ENCODE measurements around the gene PLEKHG4.

DNA sequence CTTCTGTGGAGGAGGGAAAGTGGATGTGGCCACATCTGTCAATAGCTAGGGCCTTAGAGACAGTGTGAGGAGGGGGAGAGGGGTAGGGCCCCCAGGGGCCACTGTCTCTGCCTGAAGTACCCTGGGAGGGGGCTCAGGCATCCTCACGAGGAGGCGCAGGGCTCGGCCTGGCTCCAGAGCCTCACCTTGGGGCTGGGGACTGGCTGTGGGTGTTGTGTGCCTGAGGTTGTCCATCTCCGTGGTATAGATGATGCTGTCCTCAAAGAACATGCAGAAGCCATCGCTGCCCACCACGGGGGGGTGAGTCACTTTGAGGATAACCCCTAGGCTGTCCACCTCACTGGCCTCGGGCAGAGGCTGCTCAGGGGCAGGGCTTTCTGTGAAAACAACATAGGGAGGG lies 12.1 kb downstream of the PLEKHG4 start:
- TF ChIP-seq YY1 (IDR thresholded peaks at IDR 0.05; ENCODE audit: low read depth, low read length) (no peak), JUND (IDR thresholded peaks at IDR 0.05; ENCODE audit: low read depth, low read length) (no peak), TBL1XR1 (IDR thresholded peaks at IDR 0.05; ENCODE audit: low read depth, low read length) (no peak), POLR2AphosphoS5 (IDR thresholded peaks at IDR 0.05; ENCODE audit: low read length) (no peak), MAX (IDR thresholded peaks at IDR 0.05; ENCODE audit: low read depth, low read length) (no peak), POLR2A (IDR thresholded peaks at IDR 0.05; ENCODE audit: low read depth, low read length) (no peak), EZH2 (IDR thresholded peaks at IDR 0.05; ENCODE audit: borderline replicate concordance, control insufficient read depth, low read depth, low read length) (no peak), ESRRA (IDR thresholded peaks at IDR 0.05; ENCODE audit: low read length) (no peak), CBX5 (IDR thresholded peaks at IDR 0.05; ENCODE audit: low read depth) (no peak), HDGF (IDR thresholded peaks at IDR 0.05) (no peak), CREB1 (IDR thresholded peaks at IDR 0.05; ENCODE audit: low read depth) (no peak), CTCF (IDR thresholded peaks at IDR 0.05 in 2 of 3, conservative IDR thresholded peaks at IDR 0.05 in 1 of 3; ENCODE audit: control insufficient read depth in 2 of 3, extremely low read depth in 1 of 3, insufficient read depth in 1 of 3, low read depth in 3 of 3, low read length in 3 of 3) (no peak)
- TF ChIP-seq, protein P1, sequence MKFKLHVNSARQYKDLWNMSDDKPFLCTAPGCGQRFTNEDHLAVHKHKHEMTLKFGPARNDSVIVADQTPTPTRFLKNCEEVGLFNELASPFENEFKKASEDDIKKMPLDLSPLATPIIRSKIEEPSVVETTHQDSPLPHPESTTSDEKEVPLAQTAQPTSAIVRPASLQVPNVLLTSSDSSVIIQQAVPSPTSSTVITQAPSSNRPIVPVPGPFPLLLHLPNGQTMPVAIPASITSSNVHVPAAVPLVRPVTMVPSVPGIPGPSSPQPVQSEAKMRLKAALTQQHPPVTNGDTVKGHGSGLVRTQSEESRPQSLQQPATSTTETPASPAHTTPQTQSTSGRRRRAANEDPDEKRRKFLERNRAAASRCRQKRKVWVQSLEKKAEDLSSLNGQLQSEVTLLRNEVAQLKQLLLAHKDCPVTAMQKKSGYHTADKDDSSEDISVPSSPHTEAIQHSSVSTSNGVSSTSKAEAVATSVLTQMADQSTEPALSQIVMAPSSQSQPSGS (IDR thresholded peaks at IDR 0.05; ENCODE audit: low read length), result no peak
- TF ChIP-seq, protein P2, sequence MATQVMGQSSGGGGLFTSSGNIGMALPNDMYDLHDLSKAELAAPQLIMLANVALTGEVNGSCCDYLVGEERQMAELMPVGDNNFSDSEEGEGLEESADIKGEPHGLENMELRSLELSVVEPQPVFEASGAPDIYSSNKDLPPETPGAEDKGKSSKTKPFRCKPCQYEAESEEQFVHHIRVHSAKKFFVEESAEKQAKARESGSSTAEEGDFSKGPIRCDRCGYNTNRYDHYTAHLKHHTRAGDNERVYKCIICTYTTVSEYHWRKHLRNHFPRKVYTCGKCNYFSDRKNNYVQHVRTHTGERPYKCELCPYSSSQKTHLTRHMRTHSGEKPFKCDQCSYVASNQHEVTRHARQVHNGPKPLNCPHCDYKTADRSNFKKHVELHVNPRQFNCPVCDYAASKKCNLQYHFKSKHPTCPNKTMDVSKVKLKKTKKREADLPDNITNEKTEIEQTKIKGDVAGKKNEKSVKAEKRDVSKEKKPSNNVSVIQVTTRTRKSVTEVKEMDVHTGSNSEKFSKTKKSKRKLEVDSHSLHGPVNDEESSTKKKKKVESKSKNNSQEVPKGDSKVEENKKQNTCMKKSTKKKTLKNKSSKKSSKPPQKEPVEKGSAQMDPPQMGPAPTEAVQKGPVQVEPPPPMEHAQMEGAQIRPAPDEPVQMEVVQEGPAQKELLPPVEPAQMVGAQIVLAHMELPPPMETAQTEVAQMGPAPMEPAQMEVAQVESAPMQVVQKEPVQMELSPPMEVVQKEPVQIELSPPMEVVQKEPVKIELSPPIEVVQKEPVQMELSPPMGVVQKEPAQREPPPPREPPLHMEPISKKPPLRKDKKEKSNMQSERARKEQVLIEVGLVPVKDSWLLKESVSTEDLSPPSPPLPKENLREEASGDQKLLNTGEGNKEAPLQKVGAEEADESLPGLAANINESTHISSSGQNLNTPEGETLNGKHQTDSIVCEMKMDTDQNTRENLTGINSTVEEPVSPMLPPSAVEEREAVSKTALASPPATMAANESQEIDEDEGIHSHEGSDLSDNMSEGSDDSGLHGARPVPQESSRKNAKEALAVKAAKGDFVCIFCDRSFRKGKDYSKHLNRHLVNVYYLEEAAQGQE (IDR thresholded peaks at IDR 0.05; ENCODE audit: low read depth, low read length), result no peak
